ENCODE data around the gene SRPK3.

Gene SRPK3

GRCh38 chrX:153780678-153781427 lies at the start of gene SRPK3:
TSS of gene SRPK3 (plus strand) at chrX:153781041. CDS start at chrX:153781087, 46 bp downstream.
- Histone ChIP-seq H3K4me1 (ENCODE audit: insufficient read depth, low read length) (no peaks in the 10 kb centered on the region), H2AFZ (ENCODE audit: low read depth, low read length) (no peak within 1 kb of the TSS), H3K4me3 (ENCODE audit: low read length) (no peak within 1 kb of the TSS)

GRCh38 chrX:153731117-153731844 lies 49.6 kb upstream of the SRPK3 start:
- H2AFZ ChIP-seq (ENCODE audit: low read depth, low read length): no peak overlapping the region
- H3K4me1 ChIP-seq (ENCODE audit: insufficient read depth, low read length): peaks cover 17% of the 10 kb centered on the region
- H3K27me3 ChIP-seq (ENCODE audit: insufficient read depth, low read length): no peaks in the 10 kb centered on the region
- no peaks in the 10 kb centered on the region for H3K36me3 ChIP-seq (ENCODE audit: insufficient read depth, low read length)
- H3K4me3 ChIP-seq (ENCODE audit: low read length): no peak overlapping the region
- peaks cover 6% of the 10 kb centered on the region for H3K9me3 ChIP-seq (ENCODE audit: low read length)

More at GRCh38 chrX:153780678-153781427, at the start of gene SRPK3:
- H3K27me3 ChIP-seq (ENCODE audit: insufficient read depth, low read length): no peaks in the 10 kb centered on the region
- no peaks in the 10 kb centered on the region for H3K36me3 ChIP-seq (ENCODE audit: insufficient read depth, low read length)
- no peaks in the 10 kb centered on the region for H3K9me3 ChIP-seq (ENCODE audit: low read length)

- Histone ChIP-seq H3K27me3 (ENCODE audit: insufficient read depth, low read length) (no peaks in the 10 kb centered on the region), H2AFZ (ENCODE audit: low read depth, low read length) (no peak overlapping the region), H3K36me3 (ENCODE audit: insufficient read depth, low read length) (no peaks in the 10 kb centered on the region), H3K4me1 (ENCODE audit: insufficient read depth, low read length) (peaks cover 12% of the 10 kb centered on the region), H3K9me3 (ENCODE audit: low read length) (peaks cover 6% of the 10 kb centered on the region), H3K4me3 (ENCODE audit: low read length) (no peak overlapping the region)
These were observed 49.0 kb upstream of the SRPK3 start for GRCh38 chrX:153731845-153732215.

GRCh38 chrX:153732401-153732800 lies 48.4 kb upstream of the SRPK3 start:
- Histone ChIP-seq H3K27me3 (ENCODE audit: insufficient read depth, low read length) (no peaks in the 10 kb centered on the region), H3K4me3 (ENCODE audit: low read length) (no peak overlapping the region), H3K4me1 (ENCODE audit: insufficient read depth, low read length) (peaks cover 6% of the 10 kb centered on the region), H3K9me3 (ENCODE audit: low read length) (peaks cover 6% of the 10 kb centered on the region), H2AFZ (ENCODE audit: low read depth, low read length) (no peak overlapping the region), H3K36me3 (ENCODE audit: insufficient read depth, low read length) (no peaks in the 10 kb centered on the region)

- Histone ChIP-seq H3K27me3 (ENCODE audit: insufficient read depth, low read length) (no peaks in the 10 kb centered on the region), H2AFZ (ENCODE audit: low read depth, low read length) (no peak overlapping the region), H3K9me3 (ENCODE audit: low read length) (peaks cover 6% of the 10 kb centered on the region), H3K4me3 (ENCODE audit: low read length) (no peak overlapping the region), H3K36me3 (ENCODE audit: insufficient read depth, low read length) (no peaks in the 10 kb centered on the region), H3K4me1 (ENCODE audit: insufficient read depth, low read length) (no peaks in the 10 kb centered on the region)
These were observed 47.1 kb upstream of the SRPK3 start for GRCh38 chrX:153733651-153734240.

GRCh38 chrX:153734871-153735270 lies 46.0 kb upstream of the SRPK3 start:
- H3K27me3 ChIP-seq (ENCODE audit: insufficient read depth, low read length): no peaks in the 10 kb centered on the region
- no peak overlapping the region for H2AFZ ChIP-seq (ENCODE audit: low read depth, low read length)
- no peaks in the 10 kb centered on the region for H3K4me1 ChIP-seq (ENCODE audit: insufficient read depth, low read length)
- peaks cover 6% of the 10 kb centered on the region for H3K9me3 ChIP-seq (ENCODE audit: low read length)
- H3K4me3 ChIP-seq (ENCODE audit: low read length): no peak overlapping the region
- H3K36me3 ChIP-seq (ENCODE audit: insufficient read depth, low read length): no peaks in the 10 kb centered on the region

GRCh38 chrX:153735274-153735673 lies 45.6 kb upstream of the SRPK3 start:
- no peaks in the 10 kb centered on the region for H3K4me1 ChIP-seq (ENCODE audit: insufficient read depth, low read length)
- no peak overlapping the region for H3K4me3 ChIP-seq (ENCODE audit: low read length)
- H2AFZ ChIP-seq (ENCODE audit: low read depth, low read length): no peak overlapping the region
- H3K36me3 ChIP-seq (ENCODE audit: insufficient read depth, low read length): no peaks in the 10 kb centered on the region
- peaks cover 6% of the 10 kb centered on the region for H3K9me3 ChIP-seq (ENCODE audit: low read length)
- H3K27me3 ChIP-seq (ENCODE audit: insufficient read depth, low read length): peaks cover under 1% of the 10 kb centered on the region

- no peak overlapping the region for H3K4me3 ChIP-seq (ENCODE audit: low read length)
- no peaks in the 10 kb centered on the region for H3K4me1 ChIP-seq (ENCODE audit: insufficient read depth, low read length)
- H3K36me3 ChIP-seq (ENCODE audit: insufficient read depth, low read length): no peaks in the 10 kb centered on the region
- H3K9me3 ChIP-seq (ENCODE audit: low read length): peaks cover 4% of the 10 kb centered on the region
- H2AFZ ChIP-seq (ENCODE audit: low read depth, low read length): no peak overlapping the region
- peaks cover 3% of the 10 kb centered on the region for H3K27me3 ChIP-seq (ENCODE audit: insufficient read depth, low read length)
These were observed 44.6 kb upstream of the SRPK3 start for GRCh38 chrX:153736071-153736820.

- no peak overlapping the region for H3K4me3 ChIP-seq (ENCODE audit: low read length)
- H3K9me3 ChIP-seq (ENCODE audit: low read length): peaks cover 4% of the 10 kb centered on the region
- no peaks in the 10 kb centered on the region for H3K4me1 ChIP-seq (ENCODE audit: insufficient read depth, low read length)
These were observed 43.9 kb upstream of the SRPK3 start for GRCh38 chrX:153736871-153737441.

GRCh38 chrX:153738056-153738605 lies 42.7 kb upstream of the SRPK3 start:
- H3K4me1 ChIP-seq (ENCODE audit: insufficient read depth, low read length): no peaks in the 10 kb centered on the region

More at GRCh38 chrX:153736871-153737441, 43.9 kb upstream of the SRPK3 start:
- Histone ChIP-seq H3K27me3 (ENCODE audit: insufficient read depth, low read length) (peaks cover 3% of the 10 kb centered on the region), H2AFZ (ENCODE audit: low read depth, low read length) (no peak overlapping the region), H3K36me3 (ENCODE audit: insufficient read depth, low read length) (no peaks in the 10 kb centered on the region)

GRCh38 chrX:153739754-153740486 lies 40.9 kb upstream of the SRPK3 start:
- Histone ChIP-seq H2AFZ (ENCODE audit: low read depth, low read length) (no peak overlapping the region), H3K27me3 (ENCODE audit: insufficient read depth, low read length) (peaks cover 3% of the 10 kb centered on the region), H3K4me3 (ENCODE audit: low read length) (no peak overlapping the region), H3K4me1 (ENCODE audit: insufficient read depth, low read length) (no peaks in the 10 kb centered on the region), H3K36me3 (ENCODE audit: insufficient read depth, low read length) (no peaks in the 10 kb centered on the region), H3K9me3 (ENCODE audit: low read length) (no peaks in the 10 kb centered on the region)

More at GRCh38 chrX:153738056-153738605, 42.7 kb upstream of the SRPK3 start:
- Histone ChIP-seq H3K27me3 (ENCODE audit: insufficient read depth, low read length) (peaks cover 3% of the 10 kb centered on the region), H3K9me3 (ENCODE audit: low read length) (no peaks in the 10 kb centered on the region), H2AFZ (ENCODE audit: low read depth, low read length) (no peak overlapping the region), H3K36me3 (ENCODE audit: insufficient read depth, low read length) (no peaks in the 10 kb centered on the region), H3K4me3 (ENCODE audit: low read length) (no peak overlapping the region)

Measured in neuron (in vitro differentiated cells).